Measurements from ENCODE around the gene TLCD5. TPM values are rescaled to one million over a fixed set of nuclear protein-coding genes. Genes with fewer than 3 reads are reported as not detected.

Gene TLCD5
- 1.4 and 2.2 TPM in 2 replicates for total RNA-seq

DNA sequence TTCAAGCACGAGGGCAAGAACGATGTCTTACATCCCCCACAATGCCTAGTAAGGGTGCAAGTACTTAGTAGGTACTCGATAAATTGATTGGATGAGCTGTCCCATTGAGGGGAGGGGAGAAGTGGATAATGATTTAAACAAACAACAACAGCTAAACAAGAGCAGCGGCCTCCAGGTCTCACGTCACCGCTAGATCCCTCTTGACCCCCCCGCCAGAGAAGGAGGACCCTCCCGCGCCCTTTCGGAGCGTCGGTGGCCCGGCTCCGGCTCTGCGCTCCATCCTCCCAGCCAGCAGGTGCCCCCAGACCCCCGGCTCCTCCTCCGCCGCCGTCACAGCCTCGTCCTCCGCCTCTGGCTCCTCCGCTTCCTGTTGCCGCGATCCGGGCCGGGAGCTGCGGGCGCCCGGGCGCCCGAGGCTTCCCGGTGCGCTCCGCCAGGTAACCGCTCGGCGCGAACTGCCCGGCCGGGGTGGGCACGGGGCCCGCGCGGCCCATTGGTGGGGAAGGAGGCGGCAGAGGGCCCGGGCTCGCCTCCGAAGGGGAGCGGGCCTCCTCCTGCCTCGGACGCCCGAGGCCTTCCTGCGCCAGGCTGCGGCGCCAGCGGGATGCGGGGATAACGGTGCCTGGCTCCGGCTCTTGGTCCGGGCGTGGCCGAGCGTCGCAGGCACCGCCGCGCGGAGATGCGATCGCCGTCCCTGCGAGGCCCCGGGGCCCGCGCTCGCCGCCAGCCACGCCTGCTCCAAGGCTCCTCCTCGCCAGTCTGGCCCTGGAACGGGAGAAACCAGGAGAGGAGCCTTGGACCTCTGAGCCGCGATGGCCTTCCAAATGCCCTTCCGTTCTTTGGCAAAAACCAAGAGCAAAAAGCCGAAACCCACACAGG is at the start of gene TLCD5:
TSS of gene TLCD5 (plus strand) at position 368 of the 879 bp plus-strand sequence. CDS start 2,143 bp downstream, outside the sequence.

DNA sequence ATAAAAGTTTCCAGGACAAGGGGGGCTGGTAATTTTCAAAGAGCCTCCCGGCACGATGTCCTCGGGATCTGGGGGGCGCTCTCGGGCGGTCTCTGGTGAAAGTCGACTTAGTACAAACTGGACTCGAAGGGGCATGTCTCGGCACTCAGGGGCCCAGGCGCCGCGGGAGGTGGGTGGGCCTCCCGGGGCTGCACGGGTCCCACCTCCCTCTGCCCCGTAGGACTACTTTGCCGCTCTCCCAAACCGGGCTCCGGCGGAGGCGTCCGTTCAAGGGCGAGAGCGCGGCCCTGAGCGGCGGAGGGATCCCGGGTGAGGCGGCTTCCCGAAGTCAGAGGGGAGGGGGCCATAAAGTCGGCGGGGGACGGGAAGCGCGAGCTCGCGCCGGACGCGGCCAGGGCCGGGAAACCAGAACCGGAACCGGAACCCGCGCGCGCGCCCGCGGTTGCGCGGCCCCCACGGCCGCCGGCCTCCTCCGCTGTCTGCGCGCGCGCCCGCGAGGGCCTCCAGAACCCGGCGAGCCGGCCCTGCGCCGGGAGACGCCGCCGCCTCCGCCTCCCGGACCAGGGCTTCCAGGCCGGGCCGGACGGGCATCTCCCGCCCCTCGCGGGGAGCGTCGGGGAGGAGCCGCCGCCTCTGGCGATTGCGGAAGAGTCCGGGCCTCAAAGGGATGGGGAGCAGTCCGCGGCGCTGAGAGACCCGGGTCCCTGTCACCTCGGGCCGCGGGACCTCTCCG is 11.0 kb downstream of the TLCD5 start, which contains the start of gene ARHGEF12:
TSS of gene ARHGEF12 (plus strand) at position 506 of the 733 bp plus-strand sequence. CDS start 831 bp downstream, outside the sequence.

Other genes with a start within 250 kb of the TLCD5 start
- 232 and 1,029 TPM in 2 replicates for gene TRIM29, start 187.2 kb upstream of the TLCD5 start, total RNA-seq
- gene OAF, start 114.3 kb upstream of the TLCD5 start, total RNA-seq = 8.9 and 21.0 TPM in 2 replicates
- 0.43 and 0.68 TPM in 2 replicates for gene POU2F3, start 85.2 kb upstream of the TLCD5 start, total RNA-seq
- 97.4 and 151 TPM in 2 replicates for gene ARHGEF12, start 11.1 kb downstream of the TLCD5 start, total RNA-seq
- gene GRIK4, start 186.4 kb downstream of the TLCD5 start, total RNA-seq = not detected in 2 replicates